Body of pancreas (tissue), 4 donors: ENCODE data around the gene ABI3.

Experiments
- POLR2A ChIP-seq, 3 donors: fragments of 450-650 bp; IDR thresholded peaks; one replicate each; pipeline ENCODE4 v1.6.1; 2016; ENCODE audit warnings: antibody characterized with exemption in 3 of 3, mild to moderate bottlenecking in 2 of 3
- TF ChIP-seq, protein P1 (sequence below), 7 experiments: fragments of 450-650 bp in 4 of 7; fragments of 200-600 bp in 3 of 7; sonication (generic) in 3 of 7; IDR thresholded peaks; one replicate each; pipeline ENCODE4 v1.5.1; 2016 to 2019; ENCODE audit warnings: antibody characterized with exemption in 7 of 7

DNA sequence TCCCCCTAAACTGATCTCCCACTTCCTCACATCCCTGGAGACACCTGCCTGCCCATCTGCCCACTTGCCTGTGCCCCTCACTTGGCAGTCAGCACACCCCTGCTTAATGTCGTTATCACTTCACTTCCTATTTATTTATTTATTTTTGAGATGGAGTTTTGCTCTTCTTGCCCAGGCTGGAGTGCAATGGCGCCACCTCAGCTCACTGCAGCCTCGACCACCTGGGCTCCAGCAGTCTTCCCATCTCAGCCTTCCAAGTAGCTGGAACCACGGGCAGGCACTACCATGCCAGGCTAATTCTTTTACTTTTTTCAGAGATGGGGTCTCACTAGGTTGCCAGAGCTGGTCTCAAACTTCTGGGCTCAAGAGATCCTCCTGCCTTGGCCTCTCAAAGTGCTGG is 43.6 kb downstream of the ABI3 start:
- TF ChIP-seq POLR2A (IDR thresholded peaks at IDR 0.05) = no peak
- TF ChIP-seq, protein P1, sequence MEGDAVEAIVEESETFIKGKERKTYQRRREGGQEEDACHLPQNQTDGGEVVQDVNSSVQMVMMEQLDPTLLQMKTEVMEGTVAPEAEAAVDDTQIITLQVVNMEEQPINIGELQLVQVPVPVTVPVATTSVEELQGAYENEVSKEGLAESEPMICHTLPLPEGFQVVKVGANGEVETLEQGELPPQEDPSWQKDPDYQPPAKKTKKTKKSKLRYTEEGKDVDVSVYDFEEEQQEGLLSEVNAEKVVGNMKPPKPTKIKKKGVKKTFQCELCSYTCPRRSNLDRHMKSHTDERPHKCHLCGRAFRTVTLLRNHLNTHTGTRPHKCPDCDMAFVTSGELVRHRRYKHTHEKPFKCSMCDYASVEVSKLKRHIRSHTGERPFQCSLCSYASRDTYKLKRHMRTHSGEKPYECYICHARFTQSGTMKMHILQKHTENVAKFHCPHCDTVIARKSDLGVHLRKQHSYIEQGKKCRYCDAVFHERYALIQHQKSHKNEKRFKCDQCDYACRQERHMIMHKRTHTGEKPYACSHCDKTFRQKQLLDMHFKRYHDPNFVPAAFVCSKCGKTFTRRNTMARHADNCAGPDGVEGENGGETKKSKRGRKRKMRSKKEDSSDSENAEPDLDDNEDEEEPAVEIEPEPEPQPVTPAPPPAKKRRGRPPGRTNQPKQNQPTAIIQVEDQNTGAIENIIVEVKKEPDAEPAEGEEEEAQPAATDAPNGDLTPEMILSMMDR (IDR thresholded peaks at IDR 0.05) = no peak
